D721Med (cell line): ENCODE results near the gene PTPRZ1.

Source experiments
- DNase-seq: peaks from one replicate; pipeline ENCODE4 v3.0.0; 2011; ENCODE audit warnings: low spot score; ENCODE audit not compliant: insufficient read length
- FAIRE-seq: peaks from 2 replicates; lab custom pipeline; 2011; peaks lifted over from hg19 to GRCh38; lab: Jason Lieb, UNC
- CTCF ChIP-seq: IDR thresholded peaks from 2 replicates; pipeline ENCODE4 v1.5.1; 2012; ENCODE audit warnings: mild to moderate bottlenecking, control low read depth; ENCODE audit not compliant: insufficient read depth; ENCODE audit errors: missing control alignments

The PTPRZ1 gene

DNA sequence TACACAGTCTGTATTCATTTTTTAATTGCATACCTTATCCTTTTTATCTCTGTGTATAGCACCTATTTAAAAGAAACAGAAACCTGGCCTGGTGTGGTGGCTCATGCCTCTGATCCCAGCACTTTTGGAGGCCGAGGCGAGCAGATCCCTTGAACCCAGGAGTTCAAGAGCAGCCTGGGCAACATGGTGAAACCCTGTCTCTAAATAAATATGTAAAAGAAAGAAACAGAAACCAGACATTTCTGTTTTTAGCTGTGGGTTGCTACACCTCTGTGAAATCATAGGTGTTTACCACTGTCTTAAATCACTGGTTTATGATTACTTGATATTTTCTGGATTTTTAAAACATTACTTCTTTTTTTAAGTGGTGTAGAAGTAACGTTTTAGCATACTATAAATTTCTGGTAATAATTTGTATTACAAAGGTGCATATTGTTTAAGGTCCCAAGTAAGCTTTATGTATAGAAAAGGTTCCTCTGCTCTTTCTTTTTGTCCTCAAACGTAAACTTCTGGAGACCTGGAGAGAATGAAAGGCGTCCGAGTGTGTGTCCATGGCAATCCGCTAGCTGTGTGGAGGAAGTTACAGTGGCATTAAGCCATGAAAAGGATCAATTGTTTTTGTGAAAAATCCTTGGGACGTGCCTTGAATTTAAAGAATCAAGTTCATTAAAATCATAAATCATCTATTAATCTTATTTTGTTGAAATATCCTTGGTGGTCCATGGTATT lies 41.1 kb downstream of the PTPRZ1 start:
- DNase-seq (no peak), FAIRE-seq (no peak)
- TF ChIP-seq CTCF, result no peak

DNA sequence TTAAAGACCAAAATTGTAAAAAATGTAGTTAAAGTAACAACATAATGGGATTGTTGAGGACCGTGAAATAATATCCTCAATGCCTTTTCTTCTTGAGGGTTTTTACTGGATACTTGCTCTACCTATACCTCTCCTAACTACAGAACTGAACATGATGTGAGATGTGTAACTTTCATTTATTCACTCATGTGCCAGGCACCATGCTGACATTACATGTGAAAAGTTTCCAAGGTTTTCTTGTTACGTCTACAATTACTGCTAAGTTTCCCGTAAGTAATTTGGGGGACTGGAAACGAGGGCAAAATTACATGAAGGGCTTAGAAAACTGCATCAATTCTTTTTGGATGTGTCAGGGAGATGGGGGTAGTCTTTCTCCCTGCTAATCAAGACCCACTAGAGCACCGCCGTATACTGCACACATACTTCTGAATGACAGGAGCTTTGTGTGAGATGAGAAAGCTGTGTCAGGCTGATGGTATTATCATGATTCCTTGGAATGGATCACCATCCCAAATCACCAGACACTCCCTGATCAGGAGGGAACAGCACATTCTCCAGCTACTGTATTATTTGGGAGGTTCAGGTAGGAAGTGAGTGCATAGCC lies 41.8 kb downstream of the PTPRZ1 start:
- no peak for TF ChIP-seq CTCF
- FAIRE-seq (no peak), DNase-seq (no peak)

GRCh38 chr7:121916211-121916610 lies 43.2 kb downstream of the PTPRZ1 start:
- FAIRE-seq (no peak), DNase-seq (no peak)
- TF ChIP-seq CTCF, result no peak

DNA sequence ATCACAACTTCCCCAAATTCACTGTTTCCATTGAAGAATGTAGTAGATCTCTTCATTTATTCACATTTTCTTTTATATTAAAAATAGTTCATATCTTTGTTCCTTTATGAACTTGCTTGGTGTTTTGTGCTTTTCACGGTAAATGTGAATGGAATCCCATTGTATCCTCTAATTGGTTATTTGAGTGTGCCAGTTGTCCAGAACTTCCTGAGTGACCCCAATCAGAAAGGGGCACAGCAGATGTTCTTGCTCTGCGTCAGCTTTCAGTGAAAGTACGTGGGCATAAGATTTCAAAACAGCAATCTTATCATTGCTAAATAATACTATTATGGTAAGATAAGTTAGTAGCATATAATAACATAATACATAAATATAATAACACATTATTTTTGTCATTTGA lies 47.0 kb downstream of the PTPRZ1 start:
- no peak for TF ChIP-seq CTCF
- FAIRE-seq (no peak), DNase-seq (no peak)

- TF ChIP-seq CTCF, result no peak
- FAIRE-seq, result no peak
- DNase-seq, result no peak
Measured at GRCh38 chr7:121924269-121925186, 51.6 kb downstream of the PTPRZ1 start.

GRCh38 chr7:121931149-121931902 lies 58.4 kb downstream of the PTPRZ1 start:
- no peak for FAIRE-seq

More at GRCh38 chr7:121931149-121931902, 58.4 kb downstream of the PTPRZ1 start:
- no peak for DNase-seq
- no peak for TF ChIP-seq CTCF
